ENCODE data around the gene AMIGO2.

- no peak for TF ChIP-seq CTCF (IDR thresholded peaks at IDR 0.05)
- TF ChIP-seq POLR2A (IDR thresholded peaks at IDR 0.05): no peak
Observed at GRCh38 chr12:47107926-47108325, 28.2 kb upstream of the AMIGO2 start.

Measured in body of pancreas (tissue), 4 donors.